GM12878 (cell line): ENCODE measurements around the gene CCDC149.

Experiments
- POLR2AphosphoS5 ChIP-seq: IDR thresholded peaks from 2 replicates; pipeline ENCODE4 v1.6.1; 2011; ENCODE audit warnings: mild to moderate bottlenecking, low read length, inconsistent platforms
- SRF ChIP-seq, 2 experiments: IDR thresholded peaks; 2 replicates each; pipeline ENCODE4 v1.6.1; 2011; ENCODE audit warnings: low read depth in 2 of 2, low read length in 2 of 2, mild to moderate bottlenecking in 1 of 2, moderate library complexity in 1 of 2
- TF ChIP-seq, protein P1 (sequence below): fragments of 450-650 bp; IDR thresholded peaks from 2 replicates; pipeline ENCODE4 v1.6.1; 2016; ENCODE audit warnings: mild to moderate bottlenecking
- TF ChIP-seq, protein P2 (sequence below): IDR thresholded peaks from 2 replicates; pipeline ENCODE4 v1.6.1; 2011; ENCODE audit warnings: mild to moderate bottlenecking, low read depth, low read length, moderate library complexity; ENCODE audit not compliant: insufficient replicate concordance
- TF ChIP-seq, protein P3 (sequence below), 3 experiments: IDR thresholded peaks in 2 of 3; conservative IDR thresholded peaks in 1 of 3; 2 replicates each; pipeline ENCODE4 v1.5.1; 2011; ENCODE audit warnings: low read depth in 3 of 3, low read length in 3 of 3, mild to moderate bottlenecking in 3 of 3, control low read depth in 2 of 3, moderate library complexity in 2 of 3, inconsistent platforms in 1 of 3, mixed read lengths in 1 of 3; ENCODE audit not compliant: control insufficient read depth in 2 of 3, insufficient read depth in 1 of 3; ENCODE audit errors: extremely low read depth in 1 of 3

DNA sequence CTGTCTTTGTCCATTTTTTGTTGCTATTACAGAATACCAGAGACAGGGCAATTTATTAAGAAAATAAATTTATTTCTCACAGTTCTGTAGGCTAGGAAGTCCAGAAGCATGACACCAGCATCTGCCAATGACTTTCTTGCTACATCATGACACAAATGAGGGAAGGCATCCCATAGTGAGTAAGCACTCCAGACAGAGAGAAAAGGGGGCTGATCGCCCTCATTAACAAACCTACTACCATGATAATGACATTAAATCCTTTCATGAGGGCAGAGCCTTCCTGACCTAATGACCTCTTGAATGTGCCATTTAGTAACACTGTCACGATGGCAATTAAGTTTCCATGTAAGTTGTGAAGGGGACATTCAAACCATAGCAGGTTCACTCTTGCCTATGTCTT is 20.1 kb downstream of the CCDC149 start:
- TF ChIP-seq, protein P1, sequence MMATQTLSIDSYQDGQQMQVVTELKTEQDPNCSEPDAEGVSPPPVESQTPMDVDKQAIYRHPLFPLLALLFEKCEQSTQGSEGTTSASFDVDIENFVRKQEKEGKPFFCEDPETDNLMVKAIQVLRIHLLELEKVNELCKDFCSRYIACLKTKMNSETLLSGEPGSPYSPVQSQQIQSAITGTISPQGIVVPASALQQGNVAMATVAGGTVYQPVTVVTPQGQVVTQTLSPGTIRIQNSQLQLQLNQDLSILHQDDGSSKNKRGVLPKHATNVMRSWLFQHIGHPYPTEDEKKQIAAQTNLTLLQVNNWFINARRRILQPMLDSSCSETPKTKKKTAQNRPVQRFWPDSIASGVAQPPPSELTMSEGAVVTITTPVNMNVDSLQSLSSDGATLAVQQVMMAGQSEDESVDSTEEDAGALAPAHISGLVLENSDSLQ = no peak
- TF ChIP-seq, protein P2, sequence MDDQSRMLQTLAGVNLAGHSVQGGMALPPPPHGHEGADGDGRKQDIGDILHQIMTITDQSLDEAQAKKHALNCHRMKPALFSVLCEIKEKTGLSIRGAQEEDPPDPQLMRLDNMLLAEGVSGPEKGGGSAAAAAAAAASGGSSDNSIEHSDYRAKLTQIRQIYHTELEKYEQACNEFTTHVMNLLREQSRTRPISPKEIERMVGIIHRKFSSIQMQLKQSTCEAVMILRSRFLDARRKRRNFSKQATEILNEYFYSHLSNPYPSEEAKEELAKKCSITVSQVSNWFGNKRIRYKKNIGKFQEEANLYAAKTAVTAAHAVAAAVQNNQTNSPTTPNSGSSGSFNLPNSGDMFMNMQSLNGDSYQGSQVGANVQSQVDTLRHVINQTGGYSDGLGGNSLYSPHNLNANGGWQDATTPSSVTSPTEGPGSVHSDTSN = no peak
- TF ChIP-seq SRF (IDR thresholded peaks at IDR 0.05; ENCODE audit: low read depth in 2 of 2, low read length in 2 of 2) = no peak
- TF ChIP-seq POLR2AphosphoS5 = no peak
- TF ChIP-seq, protein P3, sequence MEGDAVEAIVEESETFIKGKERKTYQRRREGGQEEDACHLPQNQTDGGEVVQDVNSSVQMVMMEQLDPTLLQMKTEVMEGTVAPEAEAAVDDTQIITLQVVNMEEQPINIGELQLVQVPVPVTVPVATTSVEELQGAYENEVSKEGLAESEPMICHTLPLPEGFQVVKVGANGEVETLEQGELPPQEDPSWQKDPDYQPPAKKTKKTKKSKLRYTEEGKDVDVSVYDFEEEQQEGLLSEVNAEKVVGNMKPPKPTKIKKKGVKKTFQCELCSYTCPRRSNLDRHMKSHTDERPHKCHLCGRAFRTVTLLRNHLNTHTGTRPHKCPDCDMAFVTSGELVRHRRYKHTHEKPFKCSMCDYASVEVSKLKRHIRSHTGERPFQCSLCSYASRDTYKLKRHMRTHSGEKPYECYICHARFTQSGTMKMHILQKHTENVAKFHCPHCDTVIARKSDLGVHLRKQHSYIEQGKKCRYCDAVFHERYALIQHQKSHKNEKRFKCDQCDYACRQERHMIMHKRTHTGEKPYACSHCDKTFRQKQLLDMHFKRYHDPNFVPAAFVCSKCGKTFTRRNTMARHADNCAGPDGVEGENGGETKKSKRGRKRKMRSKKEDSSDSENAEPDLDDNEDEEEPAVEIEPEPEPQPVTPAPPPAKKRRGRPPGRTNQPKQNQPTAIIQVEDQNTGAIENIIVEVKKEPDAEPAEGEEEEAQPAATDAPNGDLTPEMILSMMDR (IDR thresholded peaks at IDR 0.05 in 2 of 3, conservative IDR thresholded peaks at IDR 0.05 in 1 of 3; ENCODE audit: control insufficient read depth in 2 of 3, extremely low read depth in 1 of 3, insufficient read depth in 1 of 3, low read depth in 3 of 3, low read length in 3 of 3) = no peak
